A549 treated with DMSO at 1 μM for 4 hours (cell line): ENCODE data around the gene TMPRSS5. TPM values are rescaled to one million over a fixed set of nuclear protein-coding genes. Genes with fewer than 3 reads are reported as not detected.

Experiments used
- total RNA-seq: library from RNA; stranded (reverse); fragments of 200-300 nt; extraction: Qiagen RNA extraction; gene quantifications from 5 replicates; pipeline ENCODE4 v1.2.3, GENCODE V29; 2022; ENCODE audit warnings: low read depth

The TMPRSS5 gene
- 0.09 to 0.14 TPM (median 0.12 TPM) in 5 replicates for total RNA-seq

DNA sequence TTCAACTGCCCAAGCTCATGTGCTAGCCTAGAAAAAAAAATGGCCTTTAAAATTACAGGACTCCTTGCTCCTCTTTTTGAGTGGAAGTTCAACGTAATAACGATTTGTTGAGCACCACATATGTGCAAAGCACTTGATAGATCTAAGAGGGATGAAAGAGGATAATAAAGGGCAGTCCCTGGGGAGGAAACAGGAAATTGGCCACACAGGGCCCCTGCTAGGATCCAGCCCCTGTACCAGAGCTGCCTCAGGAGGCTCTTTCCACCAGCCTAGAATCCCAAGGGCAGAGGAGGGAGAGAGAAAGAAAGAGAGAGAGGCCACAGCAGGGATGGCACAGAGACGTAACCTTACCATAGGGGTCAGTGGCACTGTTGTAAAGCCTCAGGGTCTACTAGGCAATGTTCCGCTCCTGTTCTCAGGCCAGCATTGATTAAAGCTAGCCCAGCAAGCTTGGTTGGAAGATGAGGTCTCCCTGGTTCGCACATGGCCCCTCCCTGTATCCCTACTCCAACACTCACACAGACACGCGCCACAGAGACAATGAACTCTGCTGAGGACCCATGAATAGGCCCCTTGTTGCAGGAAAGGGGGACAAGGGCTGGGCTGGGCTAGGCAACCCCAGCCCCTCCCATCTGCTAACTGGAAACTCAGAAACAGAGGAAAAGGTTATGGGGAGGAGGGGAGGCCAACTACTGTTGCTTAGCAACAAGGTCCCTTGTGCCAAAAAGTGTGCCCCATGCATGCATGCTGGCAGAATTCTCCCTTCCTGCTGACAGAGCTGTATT is at the start of gene TMPRSS5:
Gene TMPRSS5 (minus strand): TSS at position 438 of the 785 bp plus-strand sequence. CDS start 84 bp downstream, at position 354.

Other genes starting within 250 kb of the TMPRSS5 start
- 0.10 to 0.24 TPM (median 0.21 TPM) in 3 of 5 replicates, not detected in the others for gene DRD2, start 230.9 kb downstream of the TMPRSS5 start, total RNA-seq
- 12.4 to 15.0 TPM (median 14.5 TPM) in 5 replicates for gene ZW10, start 67.4 kb upstream of the TMPRSS5 start, total RNA-seq
- gene CLDN25, start 73.5 kb upstream of the TMPRSS5 start, total RNA-seq = not detected in 5 replicates
- gene USP28, start 169.3 kb upstream of the TMPRSS5 start, total RNA-seq = 12.1 to 21.1 TPM (median 17.3 TPM) in 5 replicates
- gene HTR3B, start 198.5 kb upstream of the TMPRSS5 start, total RNA-seq = not detected in 5 replicates